Measurements from ENCODE around the gene NFATC3. TPM values are rescaled to one million over a fixed set of nuclear protein-coding genes. Genes with fewer than 3 reads are reported as not detected.

The NFATC3 gene
- total and polyA plus RNA-seq, 12 donors = 6.3 to 32.9 (median 23.4) TPM

- ATAC-seq (peak; percentile 21 to 71 (median 41)), DNase-seq (no peak)
- no peaks in the 10 kb centered on the region for H3K27me3 ChIP-seq
- peaks cover 5 to 85% (median 32%) of the 10 kb centered on the region in 9 donors for H3K4me1 ChIP-seq
- no peak overlapping the region for H3K4me3 ChIP-seq
- H3K9me3 ChIP-seq = no peaks in the 10 kb centered on the region
- no peak for TF ChIP-seq CTCF (IDR thresholded peaks at IDR 0.05)
- intact Hi-C loops (cut with DNase I) = loop anchor here in 1 of 10 donors (10.0 kb wide), 1 partner anchor 257 kb away; no protein-coding TSS in a partner anchor
- peaks cover 0 to 77% (median 37%) of the 10 kb centered on the region in 9 donors for H3K36me3 ChIP-seq
- peak overlapping the region; percentile 43 to 80 (median 71) for H3K27ac ChIP-seq
- WGBS, 2 donors = 66 to 72% methylated on average over 13 of the region's 13 CpGs
These were observed 173.0 kb downstream of the NFATC3 start for GRCh38 chr16:68257906-68258800.

GRCh38 chr16:68259007-68259825 lies 174.0 kb downstream of the NFATC3 start:
- intact Hi-C loops (cut with DNase I) = loop anchor here in 1 of 10 donors (10.0 kb wide), 1 partner anchor 256 kb away; no protein-coding TSS in a partner anchor
- no peak for DNase-seq
- ATAC-seq = peak in 4 of 8 donors; percentile 1 to 29 (median 13)
- WGBS, 2 donors = 77 to 80% methylated on average over 27 of the region's 27 CpGs
- Histone ChIP-seq H3K27ac (peak overlapping the region in 9 of 10 donors; percentile 10 to 80 (median 70)), H3K36me3 (peaks cover 0 to 67% (median 29%) of the 10 kb centered on the region in 9 donors), H3K4me1 (peaks cover 5 to 83% (median 33%) of the 10 kb centered on the region in 9 donors), H3K9me3 (no peaks in the 10 kb centered on the region), H3K4me3 (no peak overlapping the region), H3K27me3 (no peaks in the 10 kb centered on the region)
- no peak for TF ChIP-seq CTCF (IDR thresholded peaks at IDR 0.05)

- ATAC-seq (no peak), DNase-seq (no peak)
- WGBS, 2 donors = 33 to 36% methylated on average over 11 of the region's 11 CpGs
- Histone ChIP-seq H3K4me3 (peak overlapping the region; percentile 67 to 98 (median 92)), H3K27ac (peak overlapping the region; percentile 96 to 99 (median 98)), H3K4me1 (peaks cover 4 to 85% (median 41%) of the 10 kb centered on the region in 9 donors), H3K36me3 (peaks cover 0 to 32% (median 11%) of the 10 kb centered on the region in 9 donors), H3K9me3 (no peaks in the 10 kb centered on the region), H3K27me3 (no peaks in the 10 kb centered on the region)
- no peak for TF ChIP-seq CTCF (IDR thresholded peaks at IDR 0.05)
- intact Hi-C loops (cut with DNase I) = loop anchor here in 9 of 10 donors (1.0 to 5.0 kb wide), 7 partner anchors 21 to 65 kb away; partner anchors contain the start of genes PRMT7 (in 7 of the 9) and SLC7A6OS (in 7 of the 9)
These were observed 178.5 kb downstream of the NFATC3 start for GRCh38 chr16:68263559-68264127.

Data from heart right ventricle (tissue), 16 donors.